ENCODE measurements around the gene VSTM2L.

The VSTM2L gene

DNA sequence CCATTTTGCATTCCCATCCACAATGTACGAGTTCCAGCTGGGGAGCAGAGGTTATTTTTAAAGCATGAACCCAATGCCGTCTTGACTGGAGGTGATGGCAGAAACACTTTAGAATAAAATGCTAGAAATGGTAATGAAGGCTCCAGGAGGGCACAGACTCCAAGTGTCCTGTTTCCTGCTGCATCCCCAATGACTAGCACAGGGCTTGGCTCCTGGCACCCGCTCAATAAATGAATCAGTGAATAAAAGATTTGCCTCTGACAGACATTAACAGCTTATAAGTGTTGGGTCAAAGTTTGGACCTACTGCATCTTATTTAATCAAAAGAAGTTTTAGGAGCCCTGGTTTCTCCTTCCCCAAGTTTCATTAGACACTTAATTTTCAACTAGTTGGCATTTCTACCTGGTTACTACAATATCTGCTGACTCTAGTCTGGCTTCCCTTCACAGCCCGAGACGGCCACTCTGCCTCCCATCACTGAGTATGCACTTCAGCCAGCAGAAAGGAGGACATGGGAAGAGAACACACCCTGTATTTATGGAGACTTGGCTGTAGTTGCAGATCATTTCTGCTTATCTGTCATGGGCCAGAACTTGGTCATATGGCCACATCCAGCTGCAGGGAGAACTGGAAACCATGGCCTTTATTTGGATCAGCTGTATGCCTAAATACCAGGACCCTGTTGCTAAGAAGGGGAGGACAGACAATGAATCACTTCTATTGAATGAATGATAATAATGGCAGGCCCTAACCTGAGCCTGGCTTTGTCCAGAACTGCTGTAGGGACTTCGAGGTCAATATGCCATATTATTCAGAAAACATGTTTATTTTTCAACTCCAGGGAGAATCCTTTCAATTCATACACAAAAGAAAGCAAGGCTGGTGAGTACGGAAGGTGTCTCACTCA, 67.3 kb downstream of the VSTM2L start:
- TF ChIP-seq, protein P1, sequence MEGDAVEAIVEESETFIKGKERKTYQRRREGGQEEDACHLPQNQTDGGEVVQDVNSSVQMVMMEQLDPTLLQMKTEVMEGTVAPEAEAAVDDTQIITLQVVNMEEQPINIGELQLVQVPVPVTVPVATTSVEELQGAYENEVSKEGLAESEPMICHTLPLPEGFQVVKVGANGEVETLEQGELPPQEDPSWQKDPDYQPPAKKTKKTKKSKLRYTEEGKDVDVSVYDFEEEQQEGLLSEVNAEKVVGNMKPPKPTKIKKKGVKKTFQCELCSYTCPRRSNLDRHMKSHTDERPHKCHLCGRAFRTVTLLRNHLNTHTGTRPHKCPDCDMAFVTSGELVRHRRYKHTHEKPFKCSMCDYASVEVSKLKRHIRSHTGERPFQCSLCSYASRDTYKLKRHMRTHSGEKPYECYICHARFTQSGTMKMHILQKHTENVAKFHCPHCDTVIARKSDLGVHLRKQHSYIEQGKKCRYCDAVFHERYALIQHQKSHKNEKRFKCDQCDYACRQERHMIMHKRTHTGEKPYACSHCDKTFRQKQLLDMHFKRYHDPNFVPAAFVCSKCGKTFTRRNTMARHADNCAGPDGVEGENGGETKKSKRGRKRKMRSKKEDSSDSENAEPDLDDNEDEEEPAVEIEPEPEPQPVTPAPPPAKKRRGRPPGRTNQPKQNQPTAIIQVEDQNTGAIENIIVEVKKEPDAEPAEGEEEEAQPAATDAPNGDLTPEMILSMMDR (IDR thresholded peaks at IDR 0.05; ENCODE audit: extremely low read depth, missing control alignments), result no peak
- DNase-seq (ENCODE audit: low spot score), result no peak

DNA sequence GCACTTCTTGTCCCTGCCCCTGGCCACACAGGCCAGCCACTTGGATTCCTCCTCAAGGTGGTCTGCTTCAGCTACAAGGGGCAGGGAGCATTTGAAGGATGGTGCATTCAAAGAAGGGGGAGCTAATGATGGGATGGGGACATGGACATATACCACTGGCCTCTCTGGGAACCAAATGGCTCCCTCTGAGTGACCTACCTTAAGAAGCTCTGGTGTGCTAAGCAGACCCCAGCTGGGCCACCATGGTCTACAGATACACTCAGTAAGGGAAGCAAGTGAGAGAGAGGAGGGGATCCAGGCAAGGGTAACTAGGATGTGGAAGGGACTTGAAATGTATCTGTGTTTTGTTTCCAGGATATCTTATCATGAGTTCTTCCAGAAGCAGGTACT, 67.9 kb downstream of the VSTM2L start:
- DNase-seq (ENCODE audit: low spot score), result no peak
- TF ChIP-seq, protein P1 (IDR thresholded peaks at IDR 0.05; ENCODE audit: extremely low read depth, missing control alignments), result no peak

DNA sequence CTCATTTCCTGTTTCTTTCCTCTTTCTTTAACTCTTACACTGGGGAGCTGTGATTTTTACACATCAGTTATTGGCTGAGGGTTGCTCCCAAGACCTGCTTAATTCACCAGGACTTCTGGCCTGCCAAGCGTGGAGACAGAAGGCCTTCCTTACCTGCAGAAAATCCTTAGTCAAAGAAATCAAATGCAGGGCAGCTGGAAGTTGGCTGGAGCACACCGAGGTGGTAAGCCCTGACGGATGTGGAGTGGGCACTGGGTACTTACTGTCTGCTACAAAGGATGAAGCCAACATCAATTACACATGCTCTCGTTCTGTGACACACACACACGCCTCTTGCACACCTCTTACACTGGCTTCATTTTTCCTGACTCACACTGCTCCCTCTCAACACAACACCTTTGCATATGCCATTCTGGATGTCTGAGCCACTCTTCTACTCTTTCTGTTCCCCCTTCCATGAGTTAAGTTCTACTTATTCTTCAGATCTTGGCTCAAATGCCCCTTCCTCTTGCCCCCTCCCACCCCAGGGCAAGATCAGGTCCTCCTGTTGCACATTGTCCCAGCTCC, 68.7 kb downstream of the VSTM2L start:
- DNase-seq (ENCODE audit: low spot score), result no peak
- TF ChIP-seq, protein P1 (IDR thresholded peaks at IDR 0.05; ENCODE audit: extremely low read depth, missing control alignments), result no peak

DNA sequence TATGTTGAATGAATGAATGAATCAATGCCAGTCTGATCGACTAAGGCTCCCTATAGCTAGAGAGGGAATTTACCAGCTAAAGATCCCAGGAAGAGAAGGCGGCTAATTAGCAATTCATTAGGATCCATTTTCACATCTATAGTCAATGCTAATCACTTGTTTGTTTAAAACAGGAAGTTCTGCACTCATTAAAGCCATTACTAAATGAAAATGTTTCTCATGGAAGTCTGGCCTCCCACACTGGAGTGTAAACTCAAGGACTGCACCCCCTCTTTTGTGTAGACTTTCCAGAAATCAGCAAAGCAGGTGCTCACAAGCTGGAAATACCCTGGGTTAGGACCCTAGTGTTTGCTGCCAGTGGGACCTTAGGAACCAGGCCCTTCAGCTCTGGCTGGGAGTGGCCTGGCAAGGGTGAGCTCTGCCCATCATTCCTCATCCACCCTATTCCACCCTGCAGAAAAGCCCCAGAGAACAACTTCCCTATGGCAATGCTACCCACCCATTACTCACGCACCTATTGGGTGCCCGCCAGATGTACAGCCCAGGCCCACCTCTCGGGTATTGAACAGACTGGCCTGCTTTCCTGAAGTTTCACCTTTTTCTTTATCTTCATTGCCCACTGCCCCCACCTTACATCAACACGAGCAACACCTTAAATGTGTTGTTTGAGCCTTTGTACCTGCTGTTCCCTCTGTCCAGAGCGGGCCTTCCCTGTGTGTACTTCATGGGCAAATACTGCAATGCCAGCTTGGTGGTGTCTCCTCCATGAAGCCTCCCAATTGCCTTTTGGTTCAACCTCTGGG, 69.5 kb downstream of the VSTM2L start:
- TF ChIP-seq, protein P1 (IDR thresholded peaks at IDR 0.05; ENCODE audit: extremely low read depth, missing control alignments), result no peak
- DNase-seq (ENCODE audit: low spot score), result no peak

DNA sequence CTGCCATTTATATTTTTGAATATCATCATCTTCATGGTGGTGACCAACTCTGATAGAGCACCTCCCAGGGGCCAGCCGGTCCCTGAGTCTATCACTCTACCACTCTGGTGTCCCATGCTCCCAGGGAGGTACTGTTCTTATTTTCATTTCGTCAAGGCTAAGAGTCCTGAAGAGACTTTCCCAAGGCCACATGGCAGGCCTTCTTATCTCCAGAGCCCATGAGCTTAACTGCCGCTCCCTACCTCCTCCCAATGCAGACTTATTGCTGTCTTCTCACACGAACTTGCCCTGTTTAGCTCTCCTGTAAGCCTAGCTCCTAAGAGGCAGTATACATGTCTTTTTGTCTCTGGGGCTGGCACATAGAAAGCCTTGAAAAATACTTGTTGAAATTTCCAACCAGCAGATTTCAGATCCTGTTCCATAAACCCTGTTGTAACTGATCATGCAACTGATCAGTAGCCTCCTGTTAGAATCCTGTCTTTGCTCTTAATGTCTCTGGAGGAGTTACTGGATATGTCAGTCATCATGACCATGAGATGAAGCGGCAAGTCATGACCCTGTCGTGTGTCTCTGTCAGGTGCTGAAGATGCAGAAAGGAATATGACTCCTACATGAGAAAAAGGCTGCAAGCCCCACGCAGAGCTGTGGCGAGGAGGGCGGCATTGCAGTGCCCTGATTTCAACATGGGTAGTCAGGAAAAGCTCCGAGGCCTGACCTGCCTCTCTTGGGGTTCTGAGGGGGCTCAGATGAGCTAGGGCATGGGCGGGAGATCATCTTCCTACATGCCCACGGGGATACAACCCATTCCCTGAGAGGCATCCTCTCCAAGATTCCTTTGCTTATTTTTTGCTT, 70.4 kb downstream of the VSTM2L start:
- TF ChIP-seq, protein P1 (IDR thresholded peaks at IDR 0.05; ENCODE audit: extremely low read depth, missing control alignments), result no peak
- DNase-seq (ENCODE audit: low spot score), result no peak

DNA sequence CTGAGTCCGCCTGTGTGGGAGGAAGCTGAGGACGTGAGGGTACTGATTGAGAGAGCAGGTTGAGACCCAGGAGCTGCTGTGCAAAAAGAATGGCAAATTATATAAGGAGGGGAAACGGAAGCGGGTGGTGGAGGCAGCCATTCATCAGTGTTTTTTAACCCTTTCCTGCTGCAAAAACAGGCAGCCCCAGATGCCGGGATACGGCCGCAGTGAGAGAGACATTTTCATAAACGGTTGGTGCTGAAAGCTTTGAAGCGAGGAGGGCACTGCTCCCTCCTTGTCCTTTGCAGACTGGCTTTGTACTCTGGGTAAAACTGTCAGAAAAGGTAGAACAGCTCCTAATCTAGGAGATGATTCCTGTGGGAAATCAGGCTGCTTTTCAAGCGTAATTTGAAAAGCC, 74.0 kb downstream of the VSTM2L start:
- DNase-seq (ENCODE audit: low spot score), result no peak
- TF ChIP-seq, protein P1 (IDR thresholded peaks at IDR 0.05; ENCODE audit: extremely low read depth, missing control alignments), result no peak

Measured in GM20000 (cell line).